IPS DF 6.9 (cell line): Measurements from ENCODE around the gene EEF1AKMT1.

Source experiments
- DNase-seq: peaks from one replicate; pipeline ENCODE4 v3.0.0-alpha.2; 2013; ENCODE audit warnings: low read depth, low spot score
- H3K27ac ChIP-seq: one replicate; pipeline ENCODE4 v1.5.1; 2013; ENCODE audit warnings: low read length, control low read depth
- H3K27me3 ChIP-seq: 2 replicates; pipeline ENCODE4 v1.6.1; 2013; ENCODE audit warnings: mild to moderate bottlenecking, low read length; ENCODE audit not compliant: control insufficient read depth, insufficient read depth
- H3K36me3 ChIP-seq: 2 replicates; pipeline ENCODE4 v1.6.1; 2013; ENCODE audit warnings: low read length; ENCODE audit not compliant: control insufficient read depth, insufficient read depth
- H3K4me1 ChIP-seq: 2 replicates; pipeline ENCODE4 v1.6.1; 2013; ENCODE audit warnings: low read length; ENCODE audit not compliant: control insufficient read depth, insufficient read depth
- H3K4me3 ChIP-seq: 2 replicates; pipeline ENCODE4 v1.5.1; 2013; ENCODE audit warnings: mild to moderate bottlenecking, low read length
- H3K9me3 ChIP-seq: 2 replicates; pipeline ENCODE4 v1.6.1; 2013; ENCODE audit warnings: low read length, inconsistent platforms; ENCODE audit not compliant: control insufficient read depth, insufficient read depth
- WGBS: extraction: QIAGEN DNeasy Blood & Tissue Kit; methylation state at CpG from one replicate; pipeline ENCODE4 v1.1.7; 2013; ENCODE audit warnings: mixed read lengths, missing lambda C conversion rate; ENCODE audit not compliant: insufficient read length, insufficient coverage; 5-methylcytosine and 5-hydroxymethylcytosine counted together

EEF1AKMT1 gene

GRCh38 chr13:20801707-20802106 lies 27.9 kb upstream of the EEF1AKMT1 start:
- no CpG with 5 or more reads among the region's 2 CpGs for WGBS
- Histone ChIP-seq H3K4me3 (no peak overlapping the region), H3K27ac (no peak overlapping the region), H3K9me3 (no peaks in the 10 kb centered on the region), H3K27me3 (no peaks in the 10 kb centered on the region), H3K36me3 (no peaks in the 10 kb centered on the region; the same call in 1 of the 2 replicates), H3K4me1 (no peaks in the 10 kb centered on the region)
- DNase-seq: no peak

GRCh38 chr13:20799726-20800416 lies 26.1 kb upstream of the EEF1AKMT1 start:
- no peaks in the 10 kb centered on the region for H3K4me1 ChIP-seq
- H3K27ac ChIP-seq: no peak overlapping the region
- no peaks in the 10 kb centered on the region for H3K27me3 ChIP-seq
- H3K9me3 ChIP-seq: no peaks in the 10 kb centered on the region
- no peak for DNase-seq
- H3K4me3 ChIP-seq: no peak overlapping the region
- H3K36me3 ChIP-seq: no peaks in the 10 kb centered on the region; the same call in 1 of the 2 replicates
- no CpG with 5 or more reads among the region's 6 CpGs for WGBS

- Histone ChIP-seq H3K36me3 (no peaks in the 10 kb centered on the region; the same call in 1 of the 2 replicates), H3K4me3 (no peak overlapping the region), H3K9me3 (no peaks in the 10 kb centered on the region), H3K4me1 (no peaks in the 10 kb centered on the region), H3K27ac (no peak overlapping the region), H3K27me3 (no peaks in the 10 kb centered on the region)
- WGBS: no CpG with 5 or more reads among the region's 4 CpGs
- DNase-seq: no peak
These were observed 24.3 kb upstream of the EEF1AKMT1 start for GRCh38 chr13:20798027-20798426.

GRCh38 chr13:20796791-20797508 lies 23.2 kb upstream of the EEF1AKMT1 start:
- Histone ChIP-seq H3K9me3 (no peaks in the 10 kb centered on the region), H3K4me1 (no peaks in the 10 kb centered on the region), H3K4me3 (no peak overlapping the region), H3K27me3 (no peaks in the 10 kb centered on the region), H3K27ac (no peak overlapping the region), H3K36me3 (no peaks in the 10 kb centered on the region; the same call in 1 of the 2 replicates)
- no CpG with 5 or more reads among the region's 5 CpGs for WGBS
- no peak for DNase-seq

GRCh38 chr13:20789665-20790064 lies 15.9 kb upstream of the EEF1AKMT1 start:
- WGBS: no CpG with 5 or more reads among the region's 7 CpGs
- Histone ChIP-seq H3K4me3 (no peak overlapping the region), H3K4me1 (no peaks in the 10 kb centered on the region)

GRCh38 chr13:20788312-20788711 lies 14.6 kb upstream of the EEF1AKMT1 start:
- Histone ChIP-seq H3K36me3 (peaks cover 3% of the 10 kb centered on the region; the same call in 1 of the 2 replicates), H3K27ac (no peak overlapping the region), H3K9me3 (no peaks in the 10 kb centered on the region), H3K4me3 (no peak overlapping the region), H3K4me1 (no peaks in the 10 kb centered on the region), H3K27me3 (no peaks in the 10 kb centered on the region)
- no peak for DNase-seq
- WGBS: no CpG with 5 or more reads among the region's 1 CpG

More at GRCh38 chr13:20789665-20790064, 15.9 kb upstream of the EEF1AKMT1 start:
- Histone ChIP-seq H3K27me3 (no peaks in the 10 kb centered on the region), H3K36me3 (no peaks in the 10 kb centered on the region; the same call in 1 of the 2 replicates), H3K27ac (no peak overlapping the region), H3K9me3 (no peaks in the 10 kb centered on the region)
- DNase-seq: no peak

GRCh38 chr13:20787180-20787579 lies 13.4 kb upstream of the EEF1AKMT1 start:
- no CpG with 5 or more reads among the region's 5 CpGs for WGBS
- no peak overlapping the region for H3K4me3 ChIP-seq
- no peak for DNase-seq
- no peaks in the 10 kb centered on the region for H3K4me1 ChIP-seq
- no peak overlapping the region for H3K27ac ChIP-seq
- no peaks in the 10 kb centered on the region for H3K9me3 ChIP-seq
- H3K36me3 ChIP-seq: peaks cover 3% of the 10 kb centered on the region; the same call in 1 of the 2 replicates
- H3K27me3 ChIP-seq: no peaks in the 10 kb centered on the region

GRCh38 chr13:20782116-20782708 lies 8.5 kb upstream of the EEF1AKMT1 start:
- Histone ChIP-seq H3K4me1 (no peaks in the 10 kb centered on the region), H3K9me3 (no peaks in the 10 kb centered on the region), H3K4me3 (no peak overlapping the region), H3K27me3 (no peaks in the 10 kb centered on the region), H3K27ac (no peak overlapping the region), H3K36me3 (peaks cover 3% of the 10 kb centered on the region; the same call in 1 of the 2 replicates)
- WGBS: no CpG with 5 or more reads among the region's 3 CpGs
- no peak for DNase-seq

- DNase-seq: no peak
- H3K27me3 ChIP-seq: no peaks in the 10 kb centered on the region
- H3K4me3 ChIP-seq: no peak overlapping the region
- no peaks in the 10 kb centered on the region for H3K4me1 ChIP-seq
- no peaks in the 10 kb centered on the region for H3K9me3 ChIP-seq
- WGBS: no CpG with 5 or more reads among the region's 1 CpG
- peaks cover 3% of the 10 kb centered on the region; the same call in 1 of the 2 replicates for H3K36me3 ChIP-seq
- no peak overlapping the region for H3K27ac ChIP-seq
These were observed 6.6 kb upstream of the EEF1AKMT1 start for GRCh38 chr13:20780317-20780716.

GRCh38 chr13:20779405-20779804 lies 5.6 kb upstream of the EEF1AKMT1 start:
- H3K9me3 ChIP-seq: no peaks in the 10 kb centered on the region
- H3K4me3 ChIP-seq: no peak overlapping the region
- peaks cover 3% of the 10 kb centered on the region; the same call in 1 of the 2 replicates for H3K36me3 ChIP-seq
- no peaks in the 10 kb centered on the region for H3K4me1 ChIP-seq
- H3K27ac ChIP-seq: no peak overlapping the region
- WGBS: no CpG with 5 or more reads among the region's 7 CpGs
- no peaks in the 10 kb centered on the region for H3K27me3 ChIP-seq
- DNase-seq: no peak
